Memory B cell (primary cell): ENCODE measurements around the gene CDPF1.

Experiments used
- ATAC-seq: fragments of 150-1000 bp; cut with Tn5 transposase; 2 replicates; pipeline ENCODE4 v1.10.0; 2021; ENCODE audit warnings: low read depth, mild to moderate bottlenecking, moderate library complexity
- DNase-seq, 2 donors: peaks; one replicate each; pipeline ENCODE4 v3.0.0; 2022; ENCODE audit warnings: low spot score in 2 of 2
- H3K27ac Mint-ChIP-seq: one replicate; pipeline ENCODE4 v1.8.0; 2022; ENCODE audit warnings: mild to moderate bottlenecking, moderate library complexity, mixed read lengths
- H3K27me3 Mint-ChIP-seq: one replicate; pipeline ENCODE4 v1.8.0; 2022; ENCODE audit warnings: mixed read lengths
- H3K36me3 Mint-ChIP-seq: one replicate; pipeline ENCODE4 v1.8.0; 2022; ENCODE audit warnings: mild to moderate bottlenecking, mixed read lengths
- H3K4me1 Mint-ChIP-seq: one replicate; pipeline ENCODE4 v1.8.0; 2022; ENCODE audit warnings: mixed read lengths
- H3K4me3 Mint-ChIP-seq: one replicate; pipeline ENCODE4 v1.8.0; 2022; ENCODE audit warnings: mild to moderate bottlenecking, moderate library complexity, mixed read lengths
- H3K9me3 Mint-ChIP-seq: one replicate; pipeline ENCODE4 v1.8.0; 2022; ENCODE audit warnings: mixed read lengths

CDPF1 gene

DNA sequence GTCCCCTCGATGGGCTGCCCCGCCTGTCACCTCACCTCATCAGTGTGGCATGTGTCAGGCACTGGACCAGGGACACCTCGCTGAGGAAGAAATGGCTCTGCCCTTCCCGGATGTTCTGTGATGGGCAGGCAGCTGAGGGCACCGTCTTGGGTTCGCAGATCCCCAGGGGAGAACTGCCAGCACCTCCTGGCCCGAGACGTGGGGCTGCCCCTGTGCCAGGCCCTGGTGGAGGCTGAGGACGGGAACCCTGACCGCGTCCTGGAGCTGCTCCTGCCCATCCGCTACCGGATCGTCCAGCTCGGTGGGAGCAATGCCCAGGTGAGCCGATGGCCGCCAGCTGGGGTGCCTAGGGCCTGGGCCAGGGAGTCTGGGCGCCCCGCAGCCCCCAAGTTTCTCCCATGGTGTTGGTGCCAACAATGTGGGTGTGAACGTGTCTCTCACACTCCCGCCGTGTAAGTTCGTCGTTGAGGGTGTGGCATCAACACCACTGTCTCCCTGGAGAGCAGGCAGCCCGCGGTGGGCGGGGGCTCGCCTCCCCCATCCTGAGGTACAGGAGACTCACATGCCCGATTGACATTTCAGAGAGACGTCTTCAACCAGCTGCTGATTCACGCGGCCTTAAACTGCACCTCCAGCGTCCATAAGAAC, 39.3 kb upstream of the CDPF1 start:
- DNase-seq, result no peak
- peaks cover 36% of the 10 kb centered on the region for H3K4me1 Mint-ChIP-seq
- ATAC-seq, result peak; percentile 8
- H3K4me3 Mint-ChIP-seq, result no peak overlapping the region
- peaks cover 3% of the 10 kb centered on the region for H3K9me3 Mint-ChIP-seq
- no peaks in the 10 kb centered on the region for H3K27me3 Mint-ChIP-seq
- peaks cover 10% of the 10 kb centered on the region for H3K36me3 Mint-ChIP-seq
- H3K27ac Mint-ChIP-seq, result no peak overlapping the region

DNA sequence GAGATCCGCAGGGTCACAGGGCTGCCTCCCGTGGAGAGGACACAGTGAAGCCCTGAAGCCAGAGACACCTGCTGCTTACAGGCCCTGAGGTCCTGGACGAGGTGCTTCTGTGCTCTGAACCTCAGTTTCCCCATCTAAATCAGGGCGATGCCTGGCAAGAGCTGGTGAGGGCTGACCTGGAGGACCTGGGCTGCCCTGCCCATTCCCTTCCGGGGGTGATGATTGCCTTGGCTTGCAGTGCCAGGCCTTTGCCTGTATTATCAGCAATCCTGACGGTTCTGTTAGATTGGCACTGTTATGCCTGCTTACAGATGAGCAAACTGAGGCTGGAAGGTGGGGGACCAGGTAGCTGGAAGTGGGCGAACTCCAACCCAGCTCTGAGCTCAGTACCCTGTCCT, 38.8 kb upstream of the CDPF1 start:
- Mint-ChIP-seq H3K27ac (no peak overlapping the region), H3K4me1 (peaks cover 36% of the 10 kb centered on the region), H3K36me3 (peaks cover 12% of the 10 kb centered on the region), H3K27me3 (no peaks in the 10 kb centered on the region), H3K9me3 (peaks cover 3% of the 10 kb centered on the region), H3K4me3 (peak overlapping the region; percentile 86)
- ATAC-seq (no peak), DNase-seq (no peak)

DNA sequence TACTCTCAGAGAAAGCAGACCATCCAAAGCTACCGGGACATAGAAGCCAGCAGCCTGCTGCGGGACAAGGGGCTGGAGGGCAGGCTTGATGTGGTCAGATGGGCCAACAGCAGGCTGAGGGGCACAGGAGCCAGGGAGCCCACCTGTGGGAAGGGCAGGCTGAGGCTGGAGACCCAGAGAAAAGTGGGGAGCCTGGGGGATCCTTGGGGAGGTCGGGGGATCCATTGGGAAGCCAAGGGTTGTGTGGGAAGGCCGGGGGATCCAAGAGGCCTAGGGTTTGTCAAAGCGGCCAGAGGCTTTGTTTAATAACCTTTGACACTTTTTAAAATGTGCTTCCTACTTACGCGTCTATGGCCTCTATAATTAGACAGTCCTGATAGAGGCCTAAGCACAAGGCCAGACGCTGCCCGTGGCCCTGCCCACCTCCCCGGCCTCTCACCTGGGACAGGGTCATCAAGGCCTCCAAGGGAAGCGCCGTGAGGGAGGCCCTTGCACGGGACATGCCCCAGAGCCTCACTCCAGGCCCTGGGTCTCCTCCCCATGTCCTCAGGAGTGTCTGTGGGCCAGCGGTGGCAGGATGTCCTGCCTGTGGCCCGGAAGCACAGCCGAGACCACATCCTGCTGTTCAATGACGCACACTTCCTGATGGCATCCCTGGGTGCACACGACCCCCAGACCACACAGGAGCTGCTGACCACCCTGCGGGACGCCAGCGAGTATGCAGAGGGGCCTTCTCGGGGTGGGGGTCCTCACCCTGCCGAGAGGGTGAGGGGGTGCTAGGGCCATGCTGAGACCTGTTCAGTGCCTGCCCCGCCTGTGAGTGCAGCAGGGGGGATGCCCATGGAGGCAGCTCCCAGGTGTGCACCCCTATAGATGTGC, 38.0 kb upstream of the CDPF1 start:
- Mint-ChIP-seq H3K36me3 (peaks cover 12% of the 10 kb centered on the region), H3K27ac (peak overlapping the region; percentile 87), H3K9me3 (peaks cover 3% of the 10 kb centered on the region), H3K27me3 (no peaks in the 10 kb centered on the region), H3K4me3 (peak overlapping the region; percentile 86), H3K4me1 (peaks cover 35% of the 10 kb centered on the region)
- ATAC-seq, result peak; percentile 83
- peak in 1 of 2 donors; percentile 40 for DNase-seq

DNA sequence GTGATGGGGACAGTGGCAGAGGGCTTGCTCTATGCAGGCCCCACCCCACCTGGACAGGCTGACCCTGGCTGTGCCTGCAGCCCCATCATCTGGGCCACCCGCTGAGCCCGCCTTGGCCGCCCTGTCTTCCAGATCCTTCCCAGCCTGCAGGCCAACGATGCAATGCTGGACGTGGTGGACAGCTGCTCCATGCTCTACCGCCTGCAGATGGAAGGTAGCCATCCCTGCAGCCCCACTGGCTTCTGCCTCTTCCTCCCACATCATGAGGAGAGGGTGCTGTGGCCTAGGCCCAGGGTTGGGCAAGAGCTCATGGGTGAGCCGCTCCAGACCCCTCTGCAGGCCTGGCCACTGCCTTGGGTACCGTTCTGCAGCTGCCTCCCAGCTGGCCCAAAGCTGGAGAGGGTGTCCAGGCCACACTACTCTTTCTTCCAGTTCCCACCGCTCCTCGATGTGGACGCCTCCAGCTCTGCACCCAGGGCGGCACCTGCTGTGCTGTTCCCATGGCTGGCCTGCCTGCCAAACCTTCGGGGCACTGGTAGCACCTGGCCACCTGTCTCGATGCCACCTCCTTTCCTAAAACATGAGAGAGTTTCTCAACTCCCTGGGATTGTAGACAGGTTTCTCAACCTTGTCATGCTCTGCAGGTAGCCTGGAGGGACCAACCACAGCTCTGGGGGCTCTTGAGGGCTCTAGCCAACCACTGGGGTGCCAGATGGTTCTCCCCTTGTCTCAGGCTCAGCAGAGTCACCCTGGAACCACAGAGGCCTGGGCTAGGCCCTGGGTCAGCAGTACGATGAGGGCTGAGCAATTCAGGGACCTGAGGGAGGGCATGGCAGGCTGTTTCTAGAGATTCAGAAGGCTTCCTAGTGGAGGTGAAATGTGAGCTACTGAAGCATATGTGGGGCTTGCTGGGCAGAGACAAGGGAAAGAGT, 37.1 kb upstream of the CDPF1 start:
- H3K36me3 Mint-ChIP-seq, result peaks cover 8% of the 10 kb centered on the region
- no peak for ATAC-seq
- no peak for DNase-seq
- peaks cover 3% of the 10 kb centered on the region for H3K9me3 Mint-ChIP-seq
- H3K27me3 Mint-ChIP-seq, result no peaks in the 10 kb centered on the region
- peaks cover 27% of the 10 kb centered on the region for H3K4me1 Mint-ChIP-seq
- peak overlapping the region; percentile 87 for H3K27ac Mint-ChIP-seq
- peak overlapping the region; percentile 86 for H3K4me3 Mint-ChIP-seq

DNA sequence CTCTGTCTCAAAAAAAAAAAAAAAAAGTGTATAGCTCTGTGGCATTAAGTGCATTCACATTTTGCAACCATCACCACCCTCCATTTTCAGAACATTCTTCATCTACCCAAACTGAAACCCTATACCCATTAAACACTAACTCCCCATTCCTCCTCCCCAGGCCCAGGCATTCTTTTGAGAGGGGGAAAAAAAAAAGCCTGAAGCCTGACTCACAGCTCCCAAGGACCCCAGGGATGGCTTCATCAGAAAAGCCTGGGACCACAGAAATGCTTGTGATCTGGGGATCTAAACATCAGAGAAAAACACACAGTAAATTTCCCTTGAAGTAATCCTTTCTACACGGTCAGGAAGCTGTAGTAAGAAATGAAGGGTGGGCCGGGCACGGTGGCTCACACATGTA, 35.9 kb upstream of the CDPF1 start:
- H3K4me3 Mint-ChIP-seq, result no peak overlapping the region
- H3K36me3 Mint-ChIP-seq, result peaks cover 9% of the 10 kb centered on the region
- ATAC-seq (no peak), DNase-seq (no peak)
- no peak overlapping the region for H3K27ac Mint-ChIP-seq
- H3K9me3 Mint-ChIP-seq, result peaks cover 3% of the 10 kb centered on the region
- H3K27me3 Mint-ChIP-seq, result no peaks in the 10 kb centered on the region
- H3K4me1 Mint-ChIP-seq, result peaks cover 32% of the 10 kb centered on the region

DNA sequence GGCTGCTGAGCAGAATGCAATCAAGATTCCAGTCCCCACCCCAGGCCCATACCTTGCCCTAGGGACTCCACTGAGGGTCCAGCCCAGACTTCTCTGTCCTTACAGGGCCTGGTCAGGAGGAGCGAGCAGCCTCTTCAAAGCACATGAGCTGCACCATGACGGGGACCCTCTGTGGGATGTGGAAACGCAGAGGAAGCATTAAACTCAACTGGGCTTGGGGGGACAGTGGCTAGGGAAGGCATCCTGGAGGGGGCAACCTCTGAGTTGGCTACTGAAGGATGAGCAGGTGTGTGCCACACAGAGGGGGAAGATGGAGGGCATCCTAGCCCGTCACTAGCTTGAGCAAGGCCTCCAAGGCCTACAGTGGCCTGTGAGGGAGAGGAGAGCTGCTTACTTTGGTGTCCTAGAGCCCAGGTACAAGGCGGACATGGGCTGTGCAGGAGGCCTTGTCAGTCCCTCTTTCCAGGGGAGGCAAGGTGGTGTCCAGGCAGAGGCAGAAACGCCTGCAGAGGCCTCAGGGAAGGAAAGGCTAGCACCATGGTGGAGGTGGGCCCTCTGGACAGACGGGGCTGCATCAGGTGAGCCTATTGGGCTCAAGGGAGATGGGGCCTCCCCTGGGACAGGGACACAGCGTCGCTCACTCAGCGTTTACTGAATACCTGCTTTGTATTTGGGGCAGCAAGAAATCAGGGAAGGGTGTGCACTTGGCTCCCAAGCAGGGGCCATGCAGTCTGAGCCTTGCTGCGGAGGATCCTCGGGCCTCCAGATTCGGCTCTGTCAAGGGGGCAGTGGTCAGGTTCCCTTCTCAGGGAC, 32.0 kb upstream of the CDPF1 start:
- H3K27ac Mint-ChIP-seq, result no peak overlapping the region
- no peaks in the 10 kb centered on the region for H3K9me3 Mint-ChIP-seq
- no peak overlapping the region for H3K4me3 Mint-ChIP-seq
- H3K27me3 Mint-ChIP-seq, result no peaks in the 10 kb centered on the region
- DNase-seq (no peak), ATAC-seq (no peak)
- peaks cover 18% of the 10 kb centered on the region for H3K4me1 Mint-ChIP-seq
- H3K36me3 Mint-ChIP-seq, result peaks cover 10% of the 10 kb centered on the region

DNA sequence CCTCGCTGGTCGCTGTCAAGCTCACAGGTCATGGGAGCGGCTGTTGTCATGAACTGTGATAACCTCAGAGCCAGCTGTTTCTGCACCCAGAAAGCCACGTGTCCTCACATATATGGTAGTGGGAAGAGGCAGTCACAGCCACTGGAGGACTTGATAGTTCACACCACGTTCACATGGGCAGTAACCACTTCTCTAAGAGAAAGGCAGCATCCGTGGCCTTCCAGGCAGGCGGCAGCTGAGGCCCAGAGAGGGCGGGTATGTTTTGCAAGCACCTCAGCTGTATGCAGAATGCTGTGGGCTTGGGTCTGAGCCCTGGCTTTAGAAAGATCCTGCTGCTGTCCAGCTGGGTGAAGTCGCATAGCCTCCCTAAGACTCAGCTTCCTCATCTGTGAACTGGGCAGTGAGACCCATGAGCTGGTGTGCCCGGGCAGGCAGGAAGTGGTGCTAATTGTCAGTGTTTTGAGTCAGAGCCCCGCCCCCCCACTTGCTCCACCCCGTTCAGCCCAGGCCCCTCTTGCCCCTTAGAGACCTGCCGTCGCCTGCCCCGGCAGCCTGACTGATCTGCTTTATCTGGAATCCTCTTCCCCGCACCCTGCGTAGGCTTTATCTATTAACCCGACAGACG, 31.0 kb upstream of the CDPF1 start:
- Mint-ChIP-seq H3K27me3 (no peaks in the 10 kb centered on the region), H3K27ac (peak overlapping the region; percentile 49), H3K9me3 (no peaks in the 10 kb centered on the region), H3K4me1 (peaks cover 16% of the 10 kb centered on the region), H3K36me3 (peaks cover 12% of the 10 kb centered on the region), H3K4me3 (no peak overlapping the region)
- DNase-seq, result peak in 1 of 2 donors; percentile 22
- peak; percentile 95 for ATAC-seq

DNA sequence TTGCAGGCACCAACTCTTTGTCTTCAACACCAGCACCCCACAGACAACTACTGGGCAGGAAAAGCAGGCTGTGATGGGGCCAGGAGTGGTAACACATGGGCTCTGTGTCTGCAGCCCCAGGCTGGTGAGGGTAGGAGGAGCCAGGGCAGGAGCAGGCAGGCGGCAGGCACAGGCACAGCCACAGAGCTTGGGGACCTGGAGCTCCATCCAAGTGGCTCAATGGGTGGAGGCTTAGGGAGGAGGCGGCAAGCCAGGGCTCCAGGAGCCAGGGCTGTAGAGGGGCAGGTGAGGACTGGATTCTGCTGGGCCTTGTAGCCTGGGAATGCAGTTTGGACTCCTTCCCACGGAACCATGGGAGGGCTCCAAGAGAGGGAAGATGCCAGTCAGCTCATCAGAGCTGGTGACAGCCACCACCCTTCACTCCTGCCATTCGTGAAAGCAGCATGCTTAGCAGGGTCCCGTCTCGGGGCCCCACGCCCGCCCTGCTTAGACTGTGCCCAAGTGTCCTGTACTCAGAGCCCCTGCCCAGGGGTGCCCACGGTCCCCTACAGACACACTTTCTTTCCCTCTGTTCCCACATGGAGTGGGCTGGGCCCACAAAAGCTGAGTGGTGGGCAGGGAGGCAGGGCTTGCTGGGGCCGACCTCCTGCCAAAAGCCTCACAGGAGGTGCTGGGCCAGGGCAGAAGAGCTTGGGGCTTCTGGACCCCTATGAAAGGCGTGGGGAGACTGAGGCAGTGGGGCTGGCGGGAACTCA, 30.1 kb upstream of the CDPF1 start:
- peaks cover 20% of the 10 kb centered on the region for H3K36me3 Mint-ChIP-seq
- H3K4me3 Mint-ChIP-seq, result peak overlapping the region; percentile 39
- H3K27ac Mint-ChIP-seq, result peak overlapping the region; percentile 49
- no peaks in the 10 kb centered on the region for H3K27me3 Mint-ChIP-seq
- no peaks in the 10 kb centered on the region for H3K9me3 Mint-ChIP-seq
- DNase-seq, result no peak
- peaks cover 16% of the 10 kb centered on the region for H3K4me1 Mint-ChIP-seq
- no peak for ATAC-seq

DNA sequence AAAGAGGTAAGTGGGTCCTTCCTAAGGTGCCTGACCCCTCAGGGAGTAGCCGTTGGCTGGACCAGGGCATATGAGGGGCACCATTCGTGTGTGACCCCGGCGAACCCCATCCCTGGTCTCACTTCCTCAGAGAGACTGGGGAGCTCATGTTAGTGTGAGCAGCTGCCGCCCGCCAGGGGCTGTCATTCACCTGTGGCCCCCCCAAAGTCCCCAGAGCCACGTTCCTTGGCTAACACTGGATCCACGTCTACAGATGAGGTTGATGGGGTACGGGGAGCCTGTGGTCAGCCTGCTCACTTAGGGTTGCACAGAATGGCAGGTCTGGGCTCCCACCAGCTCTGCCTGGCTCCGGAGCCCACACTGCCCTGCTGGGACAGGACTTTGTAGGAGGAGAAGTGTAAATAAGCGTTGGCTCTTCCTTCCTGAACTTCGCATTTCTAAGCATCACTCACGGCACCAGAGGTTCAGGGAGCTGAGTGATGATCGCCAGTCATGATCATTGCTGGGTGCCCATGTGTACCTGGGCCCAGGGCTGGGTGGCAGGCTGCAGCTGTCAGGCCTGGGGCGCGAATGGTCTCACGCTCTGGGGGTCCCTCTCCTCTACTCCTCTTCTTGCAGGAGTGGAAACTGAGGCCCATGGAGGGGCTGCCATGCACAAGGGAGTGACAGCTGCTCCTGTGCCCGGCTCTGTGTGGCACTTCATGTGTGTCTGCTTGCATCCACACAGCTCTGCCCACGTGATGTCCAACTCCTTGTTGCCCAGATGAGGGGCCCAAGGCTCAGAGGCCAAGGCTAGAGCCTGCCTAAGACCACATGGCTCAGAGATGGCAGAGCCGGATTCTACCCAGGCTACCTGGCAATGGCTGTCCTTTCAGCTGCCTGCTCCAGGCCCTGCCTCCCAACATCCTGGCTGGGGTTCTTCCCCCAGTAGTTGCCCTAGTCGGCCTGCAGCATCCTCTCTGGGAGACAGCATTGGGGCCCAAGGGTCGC, 28.9 kb upstream of the CDPF1 start:
- DNase-seq, result no peak
- no peaks in the 10 kb centered on the region for H3K9me3 Mint-ChIP-seq
- peaks cover 18% of the 10 kb centered on the region for H3K36me3 Mint-ChIP-seq
- no peak for ATAC-seq
- no peaks in the 10 kb centered on the region for H3K27me3 Mint-ChIP-seq
- H3K4me3 Mint-ChIP-seq, result no peak overlapping the region
- peaks cover 16% of the 10 kb centered on the region for H3K4me1 Mint-ChIP-seq
- H3K27ac Mint-ChIP-seq, result no peak overlapping the region

DNA sequence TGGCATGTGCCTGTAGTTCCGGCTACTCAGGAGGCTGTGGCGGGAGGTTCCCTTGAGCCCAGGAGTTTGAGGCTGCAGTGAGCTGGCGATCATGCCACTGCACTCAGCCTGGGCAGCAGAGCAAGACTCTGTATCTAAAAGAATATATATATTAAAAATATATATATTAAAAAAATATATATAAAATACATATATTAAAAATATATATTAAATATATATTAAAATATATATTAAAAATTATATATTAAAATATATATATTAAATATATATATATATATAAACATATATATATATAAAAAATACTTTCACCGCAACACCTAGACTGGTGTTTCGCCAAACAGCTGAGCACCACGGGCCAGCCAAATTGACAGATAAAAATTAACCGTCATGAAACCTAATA, 26.5 kb upstream of the CDPF1 start:
- H3K36me3 Mint-ChIP-seq, result peaks cover 16% of the 10 kb centered on the region
- no peak for ATAC-seq
- H3K9me3 Mint-ChIP-seq, result no peaks in the 10 kb centered on the region
- no peak overlapping the region for H3K27ac Mint-ChIP-seq
- no peaks in the 10 kb centered on the region for H3K27me3 Mint-ChIP-seq
- H3K4me1 Mint-ChIP-seq, result peaks cover 16% of the 10 kb centered on the region
- no peak overlapping the region for H3K4me3 Mint-ChIP-seq
- no peak for DNase-seq

DNA sequence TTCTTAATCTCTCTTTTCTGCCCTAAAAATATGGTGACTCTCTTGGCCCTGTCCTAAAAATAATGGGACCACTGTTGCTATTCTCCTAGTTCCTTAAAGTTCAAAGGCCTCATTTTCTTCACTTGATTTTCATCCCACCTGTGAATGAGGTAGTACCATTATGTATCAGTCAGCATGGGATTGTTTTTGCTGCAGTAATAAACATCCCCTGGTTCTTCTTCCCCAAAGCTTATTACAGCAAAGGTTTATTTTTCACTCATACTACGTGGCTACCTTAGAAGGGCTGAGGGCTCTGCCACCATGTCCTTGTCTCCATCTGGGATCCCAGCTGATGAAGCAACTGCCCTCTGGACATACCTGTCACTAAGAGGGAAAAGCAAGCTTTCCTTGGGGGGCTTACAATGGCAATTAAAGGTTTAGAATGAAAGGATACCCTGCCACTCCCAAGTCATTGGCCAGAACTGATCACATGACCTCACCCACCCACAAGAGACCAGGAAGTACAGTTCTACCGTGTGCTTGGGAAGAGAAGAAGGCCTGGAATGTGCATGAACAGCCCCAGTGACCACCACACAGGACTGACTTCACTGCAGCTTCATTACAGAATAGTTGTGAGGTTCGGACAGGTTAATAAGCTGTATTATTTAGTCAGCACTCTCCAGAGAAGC, 25.5 kb upstream of the CDPF1 start:
- H3K4me1 Mint-ChIP-seq, result peaks cover 8% of the 10 kb centered on the region
- H3K9me3 Mint-ChIP-seq, result no peaks in the 10 kb centered on the region
- no peak overlapping the region for H3K4me3 Mint-ChIP-seq
- no peaks in the 10 kb centered on the region for H3K27me3 Mint-ChIP-seq
- peaks cover 16% of the 10 kb centered on the region for H3K36me3 Mint-ChIP-seq
- no peak for ATAC-seq
- H3K27ac Mint-ChIP-seq, result no peak overlapping the region
- DNase-seq, result no peak
